ENCODE measurements around the gene ORM1.

ORM1 gene

GRCh38 chr9:114345493-114346065 lies 22.7 kb downstream of the ORM1 start:
- FAIRE-seq (no peak), DNase-seq (ENCODE audit: insufficient read length) (no peak)
- TF ChIP-seq TAF1 (IDR thresholded peaks at IDR 0.05; ENCODE audit: borderline replicate concordance, low read depth, low read length) (no peak), POLR2A (IDR thresholded peaks at IDR 0.05; ENCODE audit: low read depth, low read length) (no peak), POLR2AphosphoS5 (IDR thresholded peaks at IDR 0.05; ENCODE audit: low read depth, low read length) (no peak)

DNA sequence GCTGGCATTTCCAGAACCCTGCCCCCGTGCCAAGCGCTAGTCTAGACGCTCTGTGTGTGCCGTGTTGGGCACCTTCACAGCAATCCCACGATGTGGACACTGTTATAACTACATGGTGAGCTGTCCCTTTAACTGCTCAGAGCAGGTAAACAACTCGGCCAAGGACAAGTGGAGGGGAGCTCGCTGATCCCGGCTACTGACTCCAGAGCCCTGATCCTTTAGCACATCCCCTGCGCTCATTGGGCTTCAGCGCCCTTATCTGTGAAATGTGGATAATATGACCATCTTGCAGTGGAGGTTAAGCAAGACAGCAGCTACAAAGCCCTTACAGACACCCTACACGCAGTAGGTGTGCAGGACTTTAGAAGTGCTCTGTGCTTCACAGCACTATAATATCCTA lies 23.2 kb downstream of the ORM1 start:
- DNase-seq (ENCODE audit: insufficient read length) = no peak
- FAIRE-seq = no peak
- TF ChIP-seq POLR2A (IDR thresholded peaks at IDR 0.05; ENCODE audit: low read depth, low read length) (no peak), POLR2AphosphoS5 (IDR thresholded peaks at IDR 0.05; ENCODE audit: low read depth, low read length) (no peak), TAF1 (IDR thresholded peaks at IDR 0.05; ENCODE audit: borderline replicate concordance, low read depth, low read length) (no peak)

- no peak for FAIRE-seq
- TF ChIP-seq POLR2AphosphoS5 (IDR thresholded peaks at IDR 0.05; ENCODE audit: low read depth, low read length) = no peak
- TF ChIP-seq TAF1 (IDR thresholded peaks at IDR 0.05; ENCODE audit: borderline replicate concordance, low read depth, low read length) = no peak
- no peak for TF ChIP-seq POLR2A (IDR thresholded peaks at IDR 0.05; ENCODE audit: low read depth, low read length)
- no peak for DNase-seq (ENCODE audit: insufficient read length)
Observed at GRCh38 chr9:114347675-114348074, 24.8 kb downstream of the ORM1 start.

DNA sequence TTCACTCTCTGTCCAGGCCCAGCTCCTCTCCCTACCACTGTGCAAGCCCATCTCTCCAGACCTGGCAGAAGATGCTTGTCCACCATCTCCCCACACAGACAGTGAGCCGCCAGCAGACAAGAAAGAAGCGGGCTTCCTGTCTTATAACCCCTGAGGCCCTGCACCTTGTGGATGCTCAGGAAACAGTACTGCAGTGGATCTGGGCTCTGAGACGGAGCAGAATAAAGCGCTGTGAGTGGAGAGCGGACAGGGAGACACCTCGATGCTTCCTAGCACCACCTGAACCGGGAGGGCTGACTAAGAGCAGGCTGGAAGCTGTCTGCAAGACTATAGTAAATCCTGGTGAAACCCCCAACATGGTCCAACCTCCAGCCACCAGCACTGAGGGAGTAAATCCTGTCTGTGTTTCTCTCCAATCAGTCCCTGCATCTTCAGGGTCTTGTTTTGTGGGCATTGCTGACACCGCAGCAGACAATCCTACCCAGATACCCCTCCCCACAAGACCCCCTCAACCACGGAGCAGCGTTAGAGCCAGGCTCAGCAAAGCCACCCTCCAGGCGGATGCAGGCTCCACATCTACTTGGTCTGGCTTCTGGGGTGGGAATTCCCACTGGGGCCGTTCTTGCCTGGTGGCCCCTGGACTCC lies 25.5 kb downstream of the ORM1 start:
- DNase-seq (ENCODE audit: insufficient read length) (no peak), FAIRE-seq (no peak)
- TF ChIP-seq TAF1 (IDR thresholded peaks at IDR 0.05; ENCODE audit: borderline replicate concordance, low read depth, low read length) (no peak), POLR2A (IDR thresholded peaks at IDR 0.05; ENCODE audit: low read depth, low read length) (no peak), POLR2AphosphoS5 (IDR thresholded peaks at IDR 0.05; ENCODE audit: low read depth, low read length) (no peak)

- peak; percentile 90 for FAIRE-seq
- peak; percentile 68 for DNase-seq (ENCODE audit: insufficient read length)
- TF ChIP-seq POLR2A (IDR thresholded peaks at IDR 0.05; ENCODE audit: low read depth, low read length) (peak; percentile 36; the same call in 1 of the 2 replicates), TAF1 (IDR thresholded peaks at IDR 0.05; ENCODE audit: borderline replicate concordance, low read depth, low read length) (no peak), POLR2AphosphoS5 (IDR thresholded peaks at IDR 0.05; ENCODE audit: low read depth, low read length) (no peak)
Observed at GRCh38 chr9:114348906-114349482, 26.1 kb downstream of the ORM1 start.

GRCh38 chr9:114349713-114350480 lies 27.0 kb downstream of the ORM1 start:
- TF ChIP-seq TAF1 (IDR thresholded peaks at IDR 0.05; ENCODE audit: borderline replicate concordance, low read depth, low read length) (no peak), POLR2AphosphoS5 (IDR thresholded peaks at IDR 0.05; ENCODE audit: low read depth, low read length) (no peak), POLR2A (IDR thresholded peaks at IDR 0.05; ENCODE audit: low read depth, low read length) (no peak)
- DNase-seq (ENCODE audit: insufficient read length) = no peak
- peak; percentile 27 for FAIRE-seq

- FAIRE-seq (peak; percentile 14), DNase-seq (ENCODE audit: insufficient read length) (no peak)
- TF ChIP-seq POLR2A (IDR thresholded peaks at IDR 0.05; ENCODE audit: low read depth, low read length) (no peak), TAF1 (IDR thresholded peaks at IDR 0.05; ENCODE audit: borderline replicate concordance, low read depth, low read length) (no peak), POLR2AphosphoS5 (IDR thresholded peaks at IDR 0.05; ENCODE audit: low read depth, low read length) (no peak)
Observed at GRCh38 chr9:114350636-114351401, 27.9 kb downstream of the ORM1 start.

DNA sequence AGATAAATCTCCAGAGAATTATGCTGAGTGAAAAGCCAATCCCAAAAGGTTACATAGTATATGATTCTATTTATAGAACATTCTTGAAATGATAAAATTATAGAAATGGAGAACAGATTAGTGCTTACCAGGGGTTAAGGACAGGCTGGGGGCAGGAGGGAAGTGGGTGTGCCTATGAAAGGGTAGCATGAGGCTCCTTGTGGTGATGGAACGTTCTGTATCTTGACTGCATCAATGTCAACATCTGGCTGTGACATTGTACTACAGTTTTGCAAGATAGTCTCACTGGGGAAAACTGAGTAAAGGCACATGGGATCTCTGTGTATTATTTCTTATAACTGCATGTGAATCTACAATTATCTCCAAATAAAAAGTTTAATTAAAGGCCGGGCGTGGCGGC lies 29.0 kb downstream of the ORM1 start:
- FAIRE-seq (no peak), DNase-seq (ENCODE audit: insufficient read length) (no peak)
- no peak for TF ChIP-seq POLR2AphosphoS5 (IDR thresholded peaks at IDR 0.05; ENCODE audit: low read depth, low read length)
- no peak for TF ChIP-seq TAF1 (IDR thresholded peaks at IDR 0.05; ENCODE audit: borderline replicate concordance, low read depth, low read length)

DNA sequence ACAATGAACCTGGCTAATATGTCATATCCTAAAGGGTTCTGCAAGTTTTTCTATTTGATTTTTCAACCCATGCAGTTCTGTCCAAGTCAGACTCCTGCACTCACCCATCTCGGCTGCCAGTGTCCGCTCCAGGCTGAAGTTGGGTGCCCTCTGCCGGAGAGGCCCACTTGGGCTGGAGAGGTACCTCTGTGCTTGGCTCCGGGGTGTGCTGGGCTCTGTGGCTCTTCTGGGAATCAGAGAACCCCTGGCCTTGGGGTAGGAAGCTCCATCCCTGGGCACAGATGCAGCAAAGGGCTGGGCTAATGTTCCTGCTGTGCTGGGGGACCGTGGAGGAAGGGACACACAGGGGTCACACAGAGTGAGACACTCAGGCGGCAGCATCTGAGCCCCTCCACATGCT lies 32.9 kb downstream of the ORM1 start:
- DNase-seq (ENCODE audit: insufficient read length) = no peak
- no peak for FAIRE-seq
- no peak for TF ChIP-seq TAF1 (IDR thresholded peaks at IDR 0.05; ENCODE audit: borderline replicate concordance, low read depth, low read length)
- no peak for TF ChIP-seq POLR2A (IDR thresholded peaks at IDR 0.05; ENCODE audit: low read depth, low read length)
- TF ChIP-seq POLR2AphosphoS5 (IDR thresholded peaks at IDR 0.05; ENCODE audit: low read depth, low read length) = no peak

GRCh38 chr9:114356792-114357191 lies 33.9 kb downstream of the ORM1 start:
- TF ChIP-seq POLR2A (IDR thresholded peaks at IDR 0.05; ENCODE audit: low read depth, low read length) = no peak
- TF ChIP-seq POLR2AphosphoS5 (IDR thresholded peaks at IDR 0.05; ENCODE audit: low read depth, low read length) = no peak
- no peak for TF ChIP-seq TAF1 (IDR thresholded peaks at IDR 0.05; ENCODE audit: borderline replicate concordance, low read depth, low read length)
- FAIRE-seq (no peak), DNase-seq (ENCODE audit: insufficient read length) (no peak)

DNA sequence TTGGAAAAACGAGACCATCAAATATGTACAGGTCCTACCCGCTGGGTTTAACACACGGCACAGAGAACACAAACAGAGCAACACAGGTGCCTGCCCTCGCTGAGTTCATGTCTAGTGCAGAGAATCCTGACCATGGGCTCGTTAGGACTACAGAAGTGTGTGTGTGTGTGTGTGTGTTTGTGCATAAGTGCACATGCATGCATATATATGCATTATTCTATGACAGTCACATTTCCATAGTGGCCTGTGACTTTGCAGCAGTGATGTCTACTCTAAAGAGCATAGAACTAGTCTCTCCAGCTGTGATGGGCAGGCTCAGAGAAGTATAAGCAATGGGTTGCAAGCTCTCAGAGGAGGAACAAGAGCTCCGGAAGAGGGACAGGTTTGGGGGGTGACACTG lies 34.5 kb downstream of the ORM1 start:
- DNase-seq (ENCODE audit: insufficient read length) = no peak
- TF ChIP-seq TAF1 (IDR thresholded peaks at IDR 0.05; ENCODE audit: borderline replicate concordance, low read depth, low read length) (no peak), POLR2AphosphoS5 (IDR thresholded peaks at IDR 0.05; ENCODE audit: low read depth, low read length) (no peak), POLR2A (IDR thresholded peaks at IDR 0.05; ENCODE audit: low read depth, low read length) (no peak)
- no peak for FAIRE-seq

All from GM12892 (cell line).